ENCODE results near the gene NFATC1. TPM values are rescaled to one million over a fixed set of nuclear protein-coding genes. Genes with fewer than 3 reads are reported as not detected.

The NFATC1 gene
- total RNA-seq, 2 experiments from 2014 or later: 36.9 to 37.1 TPM

GRCh38 chr18:79542876-79543750 lies 147.4 kb downstream of the NFATC1 start:
- H3K4me3 Mint-ChIP-seq: no peak overlapping the region
- H3K9me3 Mint-ChIP-seq: peaks cover 7% of the 10 kb centered on the region
- H3K27ac Mint-ChIP-seq: no peak overlapping the region
- ChIA-PET POLR2A (no interaction called here), CTCF (no interaction called here)
- no peak for DNase-seq
- H3K27me3 Mint-ChIP-seq: no peaks in the 10 kb centered on the region
- no peaks in the 10 kb centered on the region for H3K4me1 Mint-ChIP-seq
- no peaks in the 10 kb centered on the region for H3K36me3 Mint-ChIP-seq (ENCODE audit: low read depth)

- H3K4me1 Mint-ChIP-seq: no peaks in the 10 kb centered on the region
- ChIA-PET POLR2A (no interaction called here), CTCF (interaction anchor here (1.1 kb wide), 1 partner anchor 13 kb away, joined by 3 read pairs; no protein-coding TSS in a partner anchor)
- no peaks in the 10 kb centered on the region for H3K27me3 Mint-ChIP-seq
- peaks cover 7% of the 10 kb centered on the region for H3K9me3 Mint-ChIP-seq
- no peak for DNase-seq
- H3K27ac Mint-ChIP-seq: no peak overlapping the region
- no peak overlapping the region for H3K4me3 Mint-ChIP-seq
- H3K36me3 Mint-ChIP-seq (ENCODE audit: low read depth): no peaks in the 10 kb centered on the region
Observed at GRCh38 chr18:79543861-79544385, 148.2 kb downstream of the NFATC1 start.

GRCh38 chr18:79544386-79544963 lies 148.7 kb downstream of the NFATC1 start:
- Mint-ChIP-seq H3K27me3 (no peaks in the 10 kb centered on the region), H3K9me3 (peaks cover 7% of the 10 kb centered on the region), H3K4me1 (no peaks in the 10 kb centered on the region), H3K4me3 (no peak overlapping the region), H3K27ac (no peak overlapping the region), H3K36me3 (ENCODE audit: low read depth) (no peaks in the 10 kb centered on the region)
- POLR2A ChIA-PET: no interaction called here
- CTCF ChIA-PET: interaction anchor here (1.1 kb wide), 1 partner anchor 14 kb away, joined by 3 read pairs; no protein-coding TSS in a partner anchor
- no peak for DNase-seq

GRCh38 chr18:79545255-79545654 lies 149.5 kb downstream of the NFATC1 start:
- no peak overlapping the region for H3K4me3 Mint-ChIP-seq

GRCh38 chr18:79545736-79546171 lies 150.0 kb downstream of the NFATC1 start:
- DNase-seq: no peak
- CTCF ChIA-PET: no interaction called here
- Mint-ChIP-seq H3K27me3 (no peaks in the 10 kb centered on the region), H3K4me1 (no peaks in the 10 kb centered on the region), H3K9me3 (peaks cover 7% of the 10 kb centered on the region), H3K4me3 (no peak overlapping the region), H3K36me3 (ENCODE audit: low read depth) (no peaks in the 10 kb centered on the region), H3K27ac (no peak overlapping the region)
- POLR2A ChIA-PET: no interaction called here

More at GRCh38 chr18:79545255-79545654, 149.5 kb downstream of the NFATC1 start:
- no peak overlapping the region for H3K27ac Mint-ChIP-seq
- peaks cover 7% of the 10 kb centered on the region for H3K9me3 Mint-ChIP-seq
- H3K27me3 Mint-ChIP-seq: no peaks in the 10 kb centered on the region
- no peaks in the 10 kb centered on the region for H3K4me1 Mint-ChIP-seq
- H3K36me3 Mint-ChIP-seq (ENCODE audit: low read depth): no peaks in the 10 kb centered on the region
- ChIA-PET CTCF (interaction anchor here (1.1 kb wide), 1 partner anchor 14 kb away, joined by 3 read pairs; no protein-coding TSS in a partner anchor), POLR2A (no interaction called here)
- DNase-seq: no peak

GRCh38 chr18:79546781-79547272 lies 151.1 kb downstream of the NFATC1 start:
- Mint-ChIP-seq H3K4me1 (no peaks in the 10 kb centered on the region), H3K4me3 (no peak overlapping the region), H3K27ac (no peak overlapping the region), H3K9me3 (peaks cover 7% of the 10 kb centered on the region), H3K36me3 (ENCODE audit: low read depth) (no peaks in the 10 kb centered on the region), H3K27me3 (no peaks in the 10 kb centered on the region)
- CTCF ChIA-PET: no interaction called here
- no peak for DNase-seq
- POLR2A ChIA-PET: no interaction called here

- H3K9me3 Mint-ChIP-seq: peaks cover 1% of the 10 kb centered on the region
- DNase-seq: no peak
- H3K27ac Mint-ChIP-seq: no peak overlapping the region
- CTCF ChIA-PET: no interaction called here
- no peaks in the 10 kb centered on the region for H3K4me1 Mint-ChIP-seq
- POLR2A ChIA-PET: no interaction called here
- no peak overlapping the region for H3K4me3 Mint-ChIP-seq
- no peaks in the 10 kb centered on the region for H3K36me3 Mint-ChIP-seq (ENCODE audit: low read depth)
- no peaks in the 10 kb centered on the region for H3K27me3 Mint-ChIP-seq
Observed at GRCh38 chr18:79547413-79548076, 151.8 kb downstream of the NFATC1 start.

GRCh38 chr18:79548077-79548450 lies 152.3 kb downstream of the NFATC1 start:
- H3K9me3 Mint-ChIP-seq: no peaks in the 10 kb centered on the region
- H3K27ac Mint-ChIP-seq: no peak overlapping the region
- DNase-seq: no peak
- no peaks in the 10 kb centered on the region for H3K4me1 Mint-ChIP-seq
- H3K27me3 Mint-ChIP-seq: no peaks in the 10 kb centered on the region
- H3K36me3 Mint-ChIP-seq (ENCODE audit: low read depth): no peaks in the 10 kb centered on the region
- POLR2A ChIA-PET: no interaction called here
- CTCF ChIA-PET: interaction anchor here (0.9 kb wide), 1 partner anchor 43 kb away, joined by 3 read pairs; no protein-coding TSS in a partner anchor
- no peak overlapping the region for H3K4me3 Mint-ChIP-seq

- Mint-ChIP-seq H3K27ac (no peak overlapping the region), H3K27me3 (no peaks in the 10 kb centered on the region), H3K36me3 (ENCODE audit: low read depth) (no peaks in the 10 kb centered on the region), H3K4me3 (no peak overlapping the region), H3K4me1 (no peaks in the 10 kb centered on the region), H3K9me3 (no peaks in the 10 kb centered on the region)
- no peak for DNase-seq
- ChIA-PET CTCF (interaction anchor here (0.9 kb wide), 1 partner anchor 42 kb away, joined by 3 read pairs; no protein-coding TSS in a partner anchor), POLR2A (no interaction called here)
Observed at GRCh38 chr18:79548621-79548985, 152.9 kb downstream of the NFATC1 start.

- H3K4me3 Mint-ChIP-seq: no peak overlapping the region
Observed at GRCh38 chr18:79548986-79549637, 153.4 kb downstream of the NFATC1 start.

GRCh38 chr18:79549638-79550000 lies 153.9 kb downstream of the NFATC1 start:
- Mint-ChIP-seq H3K27me3 (no peaks in the 10 kb centered on the region), H3K4me1 (no peaks in the 10 kb centered on the region), H3K27ac (no peak overlapping the region), H3K9me3 (no peaks in the 10 kb centered on the region), H3K36me3 (ENCODE audit: low read depth) (no peaks in the 10 kb centered on the region), H3K4me3 (no peak overlapping the region)
- CTCF ChIA-PET: no interaction called here
- no peak for DNase-seq
- POLR2A ChIA-PET: no interaction called here

More at GRCh38 chr18:79548986-79549637, 153.4 kb downstream of the NFATC1 start:
- H3K27me3 Mint-ChIP-seq: no peaks in the 10 kb centered on the region
- no peaks in the 10 kb centered on the region for H3K4me1 Mint-ChIP-seq
- ChIA-PET CTCF (interaction anchor here (0.9 kb wide), 1 partner anchor 42 kb away, joined by 3 read pairs; no protein-coding TSS in a partner anchor), POLR2A (no interaction called here)
- no peaks in the 10 kb centered on the region for H3K36me3 Mint-ChIP-seq (ENCODE audit: low read depth)
- H3K27ac Mint-ChIP-seq: no peak overlapping the region
- no peak for DNase-seq
- H3K9me3 Mint-ChIP-seq: no peaks in the 10 kb centered on the region

GRCh38 chr18:79552140-79552631 lies 156.5 kb downstream of the NFATC1 start:
- ChIA-PET POLR2A (no interaction called here), CTCF (no interaction called here)
- H3K4me3 Mint-ChIP-seq: no peak overlapping the region
- no peak overlapping the region for H3K27ac Mint-ChIP-seq
- no peaks in the 10 kb centered on the region for H3K36me3 Mint-ChIP-seq (ENCODE audit: low read depth)
- no peaks in the 10 kb centered on the region for H3K4me1 Mint-ChIP-seq
- H3K27me3 Mint-ChIP-seq: no peaks in the 10 kb centered on the region
- no peaks in the 10 kb centered on the region for H3K9me3 Mint-ChIP-seq
- DNase-seq: no peak

All from activated CD4-positive, alpha-beta T cell treated with anti-CD3 and anti-CD28 coated beads, Interleukin-2, amount 10 ng/mL, durations not matched to agents 7 days and 5 days (primary cell).